Activated CD4-positive, alpha-beta T cell treated with anti-CD3 and anti-CD28 coated beads for 36 hours (primary cell): ENCODE data around the gene BBS7. TPM values are rescaled to one million over a fixed set of nuclear protein-coding genes. Genes with fewer than 3 reads are reported as not detected.

Source experiments
- ATAC-seq: fragments of 200-7000 bp; cut with Tn5 transposase; one replicate; pipeline ENCODE4 v1.10.0; 2021; ENCODE audit warnings: mild to moderate bottlenecking, moderate library complexity
- CTCF ChIA-PET: fragments of 350-600 bp; sonication (Branson Sonifier 250); formaldehyde crosslinking; loops from one replicate; lab custom pipeline; 2021; ENCODE audit warnings: antibody characterized with exemption; lab: Charles Lee
- POLR2A ChIA-PET: fragments of 350-600 bp; sonication (Branson Sonifier 250); formaldehyde crosslinking; loops from one replicate; lab custom pipeline; 2021; ENCODE audit warnings: antibody characterized with exemption, inconsistent platforms; lab: Charles Lee
- DNase-seq: peaks from one replicate; pipeline ENCODE4 v3.0.0-alpha.2; 2020
- H3K27ac Mint-ChIP-seq: one replicate; pipeline ENCODE4 v1.8.0; 2021; ENCODE audit warnings: mixed read lengths
- H3K27me3 Mint-ChIP-seq: one replicate; pipeline ENCODE4 v1.8.0; 2021; ENCODE audit warnings: mixed read lengths
- H3K36me3 Mint-ChIP-seq: one replicate; pipeline ENCODE4 v1.8.0; 2021; ENCODE audit warnings: low read depth, mixed read lengths
- H3K4me1 Mint-ChIP-seq: one replicate; pipeline ENCODE4 v1.8.0; 2021; ENCODE audit warnings: mixed read lengths
- H3K4me3 Mint-ChIP-seq: one replicate; pipeline ENCODE4 v1.8.0; 2021; ENCODE audit warnings: mild to moderate bottlenecking, moderate library complexity, mixed read lengths
- H3K9me3 Mint-ChIP-seq: one replicate; pipeline ENCODE4 v1.8.0; 2021; ENCODE audit warnings: low read depth, mixed read lengths
- intact Hi-C, 2 experiments: fragments of 100-400 bp; cut with DNase I in 1 of 2; cut with micrococcal nuclease in 1 of 2; formaldehyde crosslinking; loops; one replicate each; pipeline versions ENCODE4 v1.14.2 to v1.15.1; 2022 to 2024; cut with DNase I, micrococcal nuclease
- total RNA-seq, 2 experiments: library from RNA; stranded (reverse); gene quantifications; one replicate each; pipeline ENCODE4 v1.2.3, GENCODE V29; 2021

The BBS7 gene
- total RNA-seq, 2 experiments from 2014 or later, result 15.0 to 16.3 TPM

- no peaks in the 10 kb centered on the region for H3K4me1 Mint-ChIP-seq
- no peaks in the 10 kb centered on the region for H3K9me3 Mint-ChIP-seq
- no peak overlapping the region for H3K27ac Mint-ChIP-seq
- peaks cover 13% of the 10 kb centered on the region for H3K27me3 Mint-ChIP-seq
- POLR2A ChIA-PET, result interaction anchor here (0.5 kb wide), 1 partner anchor 30 kb away, joined by 3 read pairs; no protein-coding TSS in a partner anchor
- CTCF ChIA-PET, result interaction anchor here (1.4 to 1.8 kb wide), 2 partner anchors 12 to 13 kb away, joined by 3 to 5 read pairs; no protein-coding TSS in a partner anchor
- no peaks in the 10 kb centered on the region for H3K36me3 Mint-ChIP-seq
- ATAC-seq (no peak), DNase-seq (no peak)
- H3K4me3 Mint-ChIP-seq, result no peak overlapping the region
- intact Hi-C loops, result no loop called here
These were observed 92.6 kb downstream of the BBS7 start for GRCh38 chr4:121777625-121778024.

DNA sequence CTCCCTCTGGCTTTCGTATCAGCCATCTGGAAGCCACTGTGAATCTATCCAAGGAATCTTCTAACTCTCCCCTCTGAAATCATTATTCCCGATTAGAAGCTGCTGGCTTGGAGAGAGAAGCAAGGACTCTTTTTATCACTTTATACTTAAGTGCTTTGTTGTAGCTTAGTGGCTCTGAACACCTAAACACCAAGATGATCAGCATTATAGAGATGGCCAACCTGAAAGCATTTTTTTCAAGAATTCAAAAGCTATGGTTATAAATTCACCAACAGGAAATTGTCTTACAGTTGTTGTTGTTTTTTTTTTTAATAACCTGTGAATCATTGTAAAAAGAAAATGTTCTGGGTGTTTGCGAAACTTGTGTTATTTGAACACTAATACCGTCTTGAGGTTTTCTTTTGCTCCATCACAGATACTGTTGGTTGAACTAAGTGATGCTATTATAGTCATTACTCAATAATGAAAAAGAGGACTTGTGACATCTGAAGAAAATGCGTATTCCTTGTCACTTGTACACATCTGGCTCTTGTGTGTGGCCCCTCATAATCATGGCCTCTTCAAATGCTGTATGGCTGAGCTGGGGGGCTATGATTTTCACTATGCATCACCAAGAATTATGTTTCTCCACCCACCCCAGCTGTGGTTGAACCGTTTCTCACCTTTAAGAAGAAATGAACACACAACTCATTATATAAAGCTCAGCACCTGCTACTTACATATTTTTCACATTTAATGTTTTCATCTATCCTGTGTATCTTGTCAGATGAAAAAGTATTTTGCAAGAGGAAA is 93.5 kb downstream of the BBS7 start:
- no peak for DNase-seq
- intact Hi-C loops, result no loop called here
- CTCF ChIA-PET, result interaction anchor here (0.6 to 1.8 kb wide), 4 partner anchors 13 to 1432 kb away, joined by 3 to 5 read pairs (median 3); no protein-coding TSS in a partner anchor
- Mint-ChIP-seq H3K27ac (no peak overlapping the region), H3K9me3 (no peaks in the 10 kb centered on the region), H3K4me3 (no peak overlapping the region), H3K36me3 (no peaks in the 10 kb centered on the region), H3K27me3 (peaks cover 14% of the 10 kb centered on the region), H3K4me1 (no peaks in the 10 kb centered on the region)
- POLR2A ChIA-PET, result no interaction called here
- no peak for ATAC-seq

Other genes with a start within 250 kb of the BBS7 start
- gene ANXA5, start 173.5 kb downstream of the BBS7 start, total RNA-seq, result 100 to 1,000 TPM; 105 to 117 TPM
- gene SMIM43, start 105.3 kb downstream of the BBS7 start, total RNA-seq, result not detected
- 10 to 100 TPM; 85.4 to 94.5 TPM for gene EXOSC9, start 69.2 kb downstream of the BBS7 start, total RNA-seq
- gene CCNA2, start 46.6 kb downstream of the BBS7 start, total RNA-seq, result 100 to 1,000 TPM; 113 to 118 TPM
- gene TRPC3, start 81.6 kb upstream of the BBS7 start, total RNA-seq, result 1 to 10 TPM in 1 of 2 experiments, under 1 TPM in 1; 0.95 to 1.1 TPM